ENCODE results near the gene S100A13.
"Not testable (repeated sequence)": the region's sequence is repeated elsewhere in the genome, so short reads cannot be mapped to it uniquely, and the experiment has no call there.

Gene S100A13

DNA sequence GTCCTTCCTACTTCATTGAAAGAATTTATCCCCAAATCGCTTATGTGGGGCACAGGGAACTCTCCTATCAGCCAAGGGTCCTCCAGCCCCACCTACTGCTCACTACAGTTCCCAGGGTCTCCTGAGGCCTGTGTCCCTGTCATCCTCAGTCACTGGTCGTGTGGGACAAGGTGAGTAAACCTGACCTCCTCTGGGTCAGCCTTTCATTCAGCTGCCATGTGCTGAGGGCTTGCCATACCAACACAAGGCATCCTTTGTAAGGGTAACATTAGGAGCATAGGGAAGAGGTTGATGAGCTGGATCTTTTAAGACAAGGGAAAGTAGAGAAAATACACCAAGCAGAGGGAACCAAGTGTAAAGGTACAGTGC is 20.0 kb upstream of the S100A13 start:
- no peak for DNase-seq

- no peak for DNase-seq
These were observed 19.5 kb upstream of the S100A13 start for GRCh38 chr1:153646672-153647345.

DNA sequence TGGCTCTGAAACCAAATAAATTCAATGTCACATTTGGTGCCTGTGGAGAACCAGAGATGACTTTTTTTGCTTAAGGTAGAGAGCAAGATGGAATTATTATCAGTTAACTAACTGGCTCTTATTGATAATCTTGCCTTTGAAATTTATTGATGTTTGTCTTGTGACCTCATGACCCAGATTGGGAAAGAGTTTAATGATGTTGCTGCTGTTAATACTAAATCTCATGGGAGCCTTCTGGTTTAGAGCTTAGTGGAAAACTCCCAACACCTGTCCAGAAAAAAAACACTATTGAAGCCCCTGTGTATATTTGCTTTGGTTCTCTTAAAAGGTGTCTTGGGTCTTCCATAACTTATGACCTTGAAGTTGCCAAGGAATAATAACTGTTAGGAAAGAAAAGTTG is 16.5 kb upstream of the S100A13 start:
- no peak for DNase-seq

GRCh38 chr1:153643100-153643499 is 15.8 kb upstream of the S100A13 start:
- DNase-seq = no peak

DNA sequence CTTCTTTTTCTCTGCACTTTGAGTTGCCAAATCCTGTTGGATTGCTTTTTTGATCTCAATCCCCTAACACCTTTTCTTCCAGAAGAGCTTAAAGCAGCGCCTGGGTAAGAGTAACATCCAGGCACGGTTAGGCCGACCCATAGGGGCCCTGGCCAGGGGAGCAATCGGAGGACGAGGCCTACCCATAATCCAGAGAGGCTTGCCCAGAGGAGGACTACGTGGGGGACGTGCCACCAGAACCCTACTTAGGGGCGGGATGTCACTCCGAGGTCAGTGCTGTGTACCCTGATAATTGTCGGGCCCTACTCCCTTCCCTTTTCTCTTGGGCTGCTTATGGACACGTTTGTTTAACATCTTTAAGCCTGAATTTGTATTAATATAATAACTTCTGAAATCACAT is 14.9 kb upstream of the S100A13 start:
- DNase-seq = no peak

GRCh38 chr1:153640861-153641260 is 13.6 kb upstream of the S100A13 start:
- DNase-seq = no peak

DNA sequence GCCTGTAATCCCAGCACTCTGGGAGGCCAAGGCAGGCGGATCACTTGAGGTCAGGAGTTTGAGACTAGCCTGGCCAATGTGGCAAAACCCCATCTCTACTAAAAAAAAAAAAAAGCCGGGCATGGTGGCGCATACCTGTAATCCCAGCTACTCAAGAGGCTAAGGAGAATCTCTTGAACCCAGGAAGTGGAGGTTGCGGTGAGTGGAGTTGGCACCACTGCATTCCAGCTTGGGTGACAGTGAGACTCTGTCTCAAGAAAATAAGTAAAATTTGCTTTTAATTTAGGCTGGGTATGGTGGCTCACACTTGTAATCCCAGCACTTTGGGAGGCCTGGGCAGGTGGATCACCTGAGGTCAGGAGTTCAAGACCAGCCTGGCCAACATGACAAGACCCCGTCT is 12.9 kb upstream of the S100A13 start:
- not testable (repeated sequence) for DNase-seq

- DNase-seq = no peak
These were observed 12.0 kb upstream of the S100A13 start for GRCh38 chr1:153639280-153639679.

DNA sequence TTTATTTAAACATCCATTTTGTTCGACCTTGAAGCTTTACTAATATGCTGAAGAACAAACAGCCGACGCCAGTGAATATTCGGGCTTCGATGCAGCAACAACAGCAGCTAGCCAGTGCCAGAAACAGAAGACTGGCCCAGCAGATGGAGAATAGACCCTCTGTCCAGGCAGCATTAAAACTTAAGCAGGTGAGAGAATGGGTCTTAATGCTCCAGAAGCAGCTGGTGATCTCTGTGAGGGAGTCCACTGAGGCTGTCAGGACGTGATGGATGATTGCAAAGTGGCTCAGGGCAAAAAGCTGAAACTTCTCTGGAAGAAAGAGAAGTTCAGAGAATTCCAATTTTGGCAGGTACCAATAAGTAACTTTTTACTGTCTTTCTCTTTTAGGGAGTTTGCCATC is 11.0 kb upstream of the S100A13 start:
- DNase-seq = no peak

DNA sequence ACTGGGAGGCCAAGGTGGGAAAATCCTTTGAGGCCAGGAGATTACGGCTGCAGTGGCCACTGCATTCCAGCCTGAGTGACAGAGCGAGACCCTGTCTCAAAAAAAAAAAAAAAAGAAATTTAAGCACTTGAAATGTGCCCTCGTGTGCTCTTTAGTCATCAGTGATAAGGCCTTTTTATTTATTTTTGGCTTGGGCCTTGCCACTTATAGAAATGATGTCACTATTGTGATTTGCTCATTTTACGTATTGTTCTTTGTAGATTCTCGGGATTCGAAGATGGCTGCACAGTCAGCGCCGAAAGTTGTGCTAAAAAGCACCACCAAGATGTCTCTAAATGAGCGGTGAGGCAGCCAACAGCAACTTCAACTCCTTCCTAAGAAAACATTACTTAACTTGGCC is 9.0 kb upstream of the S100A13 start:
- no peak for DNase-seq

DNA sequence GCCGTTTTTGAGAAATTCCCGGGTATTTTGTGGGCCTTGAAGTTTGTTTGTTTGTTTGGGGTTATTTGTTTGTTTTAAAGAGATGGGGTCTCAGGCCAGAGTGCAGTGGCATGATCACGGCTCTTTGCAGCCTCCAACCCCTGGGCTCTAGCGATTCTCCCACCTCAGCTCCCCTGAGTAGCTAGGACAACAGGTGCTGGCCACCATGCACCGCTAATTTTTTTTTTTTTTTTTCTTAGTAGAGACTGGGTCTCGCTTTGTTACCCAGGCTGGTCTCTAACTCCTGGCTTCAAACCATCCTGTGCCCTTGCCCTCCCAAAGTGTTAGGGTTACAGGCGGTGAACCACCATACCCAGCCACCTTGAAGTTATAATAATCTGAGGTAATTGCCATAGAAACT is 8.6 kb upstream of the S100A13 start:
- DNase-seq = no peak

DNA sequence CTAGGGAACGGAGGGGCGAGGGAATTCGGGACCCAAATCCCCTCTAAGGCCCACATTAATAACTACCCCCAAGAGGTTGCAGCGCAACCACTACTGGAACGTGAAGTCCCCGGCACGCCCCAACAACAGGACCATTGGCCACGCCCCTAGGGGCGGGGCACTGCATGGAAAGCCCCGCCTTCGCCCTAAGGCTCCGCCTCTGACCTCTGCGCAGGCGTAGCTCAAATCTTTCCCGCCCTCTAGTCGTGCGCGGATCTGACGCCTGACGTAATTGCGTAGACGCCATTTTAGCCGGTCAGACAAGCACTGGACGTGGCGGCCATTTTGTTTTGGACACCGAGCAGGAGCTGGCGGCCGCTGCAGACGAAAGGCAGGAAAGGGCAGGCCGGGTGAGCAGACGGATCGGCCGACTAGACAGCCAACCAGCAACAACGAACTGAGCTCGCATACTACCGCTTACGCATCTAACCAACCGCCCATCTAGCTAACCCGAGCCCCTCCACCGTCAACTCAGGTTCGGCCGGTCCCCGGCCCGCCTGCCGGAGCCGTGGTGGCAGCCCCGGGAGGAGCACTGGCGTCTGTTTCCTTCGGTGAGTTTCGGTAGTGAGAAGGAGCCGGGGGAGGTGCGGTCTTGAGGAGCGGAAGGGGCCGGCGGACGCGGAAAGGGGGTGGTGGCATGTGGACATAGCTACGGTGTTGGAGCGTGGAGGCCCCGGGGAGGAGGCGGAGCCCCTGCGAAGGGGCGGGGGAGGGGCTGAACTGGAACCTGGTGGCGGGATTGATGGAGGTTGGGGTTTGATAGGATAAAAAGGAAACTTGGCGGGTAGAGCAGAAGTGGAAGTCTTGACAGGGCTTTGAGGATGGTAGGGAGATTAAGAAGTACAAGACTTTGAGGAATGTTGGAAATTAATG is 6.7 kb upstream of the S100A13 start, which contains the start of gene CHTOP:
TSS of gene CHTOP (plus strand) at position 313 of the 912 bp plus-strand sequence. CDS start 2,523 bp downstream, outside the sequence.
- peak; percentile 99 for DNase-seq

DNA sequence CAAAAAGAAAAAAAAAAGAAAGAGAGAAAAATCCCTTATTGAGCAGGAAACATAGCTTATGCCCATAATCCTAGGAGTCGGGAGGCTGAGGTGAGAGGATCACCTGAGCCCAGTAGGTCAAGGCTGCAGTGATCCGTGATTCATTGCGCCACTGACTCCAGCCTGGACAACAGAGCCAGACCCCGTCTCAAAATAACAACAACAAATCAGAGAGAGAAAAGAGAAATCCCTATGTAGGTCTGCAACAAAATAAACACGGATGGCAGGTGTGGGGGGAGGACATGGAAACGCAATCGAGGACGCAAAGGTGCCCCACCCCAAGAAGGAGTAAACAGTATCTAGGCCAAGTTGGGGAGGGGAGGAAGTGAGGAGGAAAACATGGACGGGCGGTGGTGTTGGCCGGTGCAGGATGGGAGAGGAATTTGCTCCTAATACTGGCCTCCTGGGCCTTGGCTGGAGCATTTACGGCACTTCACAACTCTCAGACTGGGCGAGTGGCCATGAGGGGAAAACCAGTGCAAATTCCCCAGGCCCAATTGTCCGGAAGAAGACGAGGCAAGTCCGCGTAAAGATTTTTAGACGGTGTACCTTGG is 6.0 kb upstream of the S100A13 start:
- no peak for DNase-seq

- DNase-seq = no peak
These were observed 4.0 kb upstream of the S100A13 start for GRCh38 chr1:153631047-153632022.

- DNase-seq = no peak
These were observed 3.1 kb upstream of the S100A13 start for GRCh38 chr1:153630384-153630783.

DNA sequence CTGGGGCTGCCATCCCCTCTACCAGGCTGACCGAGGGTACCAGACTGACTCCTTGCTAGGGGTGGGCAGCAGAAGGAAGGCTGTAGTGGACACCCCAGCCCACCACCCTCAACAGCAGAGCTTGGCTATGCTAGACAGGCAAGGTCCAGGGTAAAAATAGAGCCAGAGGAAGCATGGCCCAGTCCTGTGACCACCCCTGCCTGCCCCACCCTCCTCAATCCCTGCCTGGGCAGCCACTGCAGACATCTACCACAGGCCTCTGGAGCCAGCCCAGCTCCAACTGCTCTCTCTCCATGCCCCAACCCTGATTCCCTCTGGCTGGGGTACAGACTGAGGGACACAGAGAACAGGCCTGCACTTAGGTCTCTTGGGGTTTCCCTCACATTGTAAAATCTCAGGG is 2.7 kb upstream of the S100A13 start:
- DNase-seq = peak; percentile 76

- no peak for DNase-seq
These were observed 2.0 kb upstream of the S100A13 start for GRCh38 chr1:153629343-153629665.

GRCh38 chr1:153628638-153629342 is 1.5 kb upstream of the S100A13 start:
- DNase-seq = no peak

- peak; percentile 69 for DNase-seq
These were observed 666 bp upstream of the S100A13 start, which contains the start of gene S100A1 for GRCh38 chr1:153627715-153628626. TSS of gene S100A1 (plus strand) at chr1:153628434. CDS start at chr1:153630522, 2,088 bp downstream.

- DNase-seq = no peak
These were observed 815 bp downstream of the S100A13 start for GRCh38 chr1:153626477-153626903.

Data from femur (tissue), 1 donor.